HFF-Myc (cell line): ENCODE measurements around the gene SINHCAF.
"Not testable (repeated sequence)": the region's sequence is repeated elsewhere in the genome, so short reads cannot be mapped to it uniquely, and the experiment has no call there.

ENCODE experiments used
- DNase-seq: peaks from one replicate; pipeline ENCODE4 v3.0.0-alpha.2; 2011; ENCODE audit warnings: low read depth; ENCODE audit errors: extremely low read depth
- H3K4me3 ChIP-seq: replicated peaks from 2 replicates; pipeline ENCODE4 v1.5.1; 2011; ENCODE audit warnings: low read depth, mild to moderate bottlenecking, control low read depth, low read length
- TF ChIP-seq, protein P1 (sequence below): IDR thresholded peaks from 2 replicates; pipeline ENCODE4 v1.5.1; 2012; ENCODE audit warnings: mild to moderate bottlenecking, low read depth, low read length, control low read depth; ENCODE audit errors: missing control alignments

The SINHCAF gene

GRCh38 chr12:31279390-31279924 lies 46.5 kb downstream of the SINHCAF start:
- TF ChIP-seq, protein P1, sequence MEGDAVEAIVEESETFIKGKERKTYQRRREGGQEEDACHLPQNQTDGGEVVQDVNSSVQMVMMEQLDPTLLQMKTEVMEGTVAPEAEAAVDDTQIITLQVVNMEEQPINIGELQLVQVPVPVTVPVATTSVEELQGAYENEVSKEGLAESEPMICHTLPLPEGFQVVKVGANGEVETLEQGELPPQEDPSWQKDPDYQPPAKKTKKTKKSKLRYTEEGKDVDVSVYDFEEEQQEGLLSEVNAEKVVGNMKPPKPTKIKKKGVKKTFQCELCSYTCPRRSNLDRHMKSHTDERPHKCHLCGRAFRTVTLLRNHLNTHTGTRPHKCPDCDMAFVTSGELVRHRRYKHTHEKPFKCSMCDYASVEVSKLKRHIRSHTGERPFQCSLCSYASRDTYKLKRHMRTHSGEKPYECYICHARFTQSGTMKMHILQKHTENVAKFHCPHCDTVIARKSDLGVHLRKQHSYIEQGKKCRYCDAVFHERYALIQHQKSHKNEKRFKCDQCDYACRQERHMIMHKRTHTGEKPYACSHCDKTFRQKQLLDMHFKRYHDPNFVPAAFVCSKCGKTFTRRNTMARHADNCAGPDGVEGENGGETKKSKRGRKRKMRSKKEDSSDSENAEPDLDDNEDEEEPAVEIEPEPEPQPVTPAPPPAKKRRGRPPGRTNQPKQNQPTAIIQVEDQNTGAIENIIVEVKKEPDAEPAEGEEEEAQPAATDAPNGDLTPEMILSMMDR = no peak
- no peak for DNase-seq
- H3K4me3 ChIP-seq = no peak overlapping the region

DNA sequence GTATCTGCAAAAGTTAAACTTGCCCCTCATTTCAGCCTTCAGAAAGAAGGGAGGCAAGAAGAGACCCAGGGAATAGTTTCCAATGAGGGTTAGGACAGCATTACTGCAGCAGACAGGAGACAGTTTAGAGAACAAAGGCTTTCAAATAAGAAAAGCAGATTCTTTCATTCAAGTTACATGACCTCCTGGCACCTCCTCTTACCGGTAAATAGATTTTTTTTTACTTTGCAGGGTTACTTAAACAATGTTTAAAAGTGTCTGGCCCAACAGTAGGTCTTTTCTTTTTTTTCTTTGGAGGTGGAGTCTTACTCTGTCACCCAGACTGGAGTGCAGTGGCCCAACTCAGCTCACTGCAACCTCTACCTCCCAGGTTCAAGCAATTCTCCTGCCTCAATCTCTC lies 47.1 kb downstream of the SINHCAF start:
- no peak overlapping the region for H3K4me3 ChIP-seq
- TF ChIP-seq, protein P1 = no peak

DNA sequence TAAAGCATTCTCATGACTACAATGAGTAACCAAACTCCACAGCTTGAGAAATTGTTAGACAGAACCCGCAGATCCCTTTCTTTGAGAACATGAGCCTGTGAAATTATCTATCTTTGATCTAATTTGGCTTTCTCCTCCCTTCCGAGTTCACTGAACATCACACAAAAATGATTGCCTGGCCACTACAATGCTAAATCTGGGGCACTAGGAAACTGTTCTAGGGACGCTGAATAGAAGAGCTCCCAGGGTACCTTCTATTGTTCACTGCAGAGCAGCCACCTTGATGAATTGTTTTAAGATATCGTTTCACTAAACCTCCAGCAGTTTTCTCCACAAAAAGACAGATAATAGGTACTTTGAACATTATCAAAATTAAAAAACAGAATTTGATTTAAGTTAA lies 47.5 kb downstream of the SINHCAF start:
- TF ChIP-seq, protein P1 = no peak

More for the DNA sequence above, 47.1 kb downstream of the SINHCAF start:
- no peak for DNase-seq

DNA sequence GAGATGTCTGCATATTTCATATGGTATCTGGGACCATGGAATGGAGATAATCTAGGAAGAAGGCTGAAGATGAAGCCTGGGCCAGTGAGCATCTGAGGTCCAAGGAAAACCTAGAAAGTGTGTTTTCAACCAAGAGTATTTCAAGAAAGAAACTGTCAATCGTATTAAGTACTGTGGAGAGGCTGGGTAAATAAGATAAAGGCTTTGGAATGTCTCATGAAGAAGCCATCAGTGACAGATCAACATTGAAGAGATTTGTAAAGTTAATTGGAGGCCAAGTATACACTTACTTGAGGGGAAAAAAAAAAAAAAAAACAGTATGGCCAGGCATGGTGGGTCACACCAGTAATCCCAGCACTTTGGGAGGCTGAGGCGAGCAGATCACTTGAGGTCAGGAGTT lies 48.9 kb downstream of the SINHCAF start:
- no peak overlapping the region for H3K4me3 ChIP-seq
- TF ChIP-seq, protein P1 = no peak

More for the DNA sequence above, 47.5 kb downstream of the SINHCAF start:
- no peak overlapping the region for H3K4me3 ChIP-seq
- DNase-seq = no peak

GRCh38 chr12:31275491-31275890 lies 50.5 kb downstream of the SINHCAF start:
- DNase-seq = no peak
- TF ChIP-seq, protein P1 = no peak
- no peak overlapping the region for H3K4me3 ChIP-seq

More for the DNA sequence above, 48.9 kb downstream of the SINHCAF start:
- DNase-seq = no peak

GRCh38 chr12:31274520-31275300 lies 51.2 kb downstream of the SINHCAF start:
- H3K4me3 ChIP-seq = no peak overlapping the region
- TF ChIP-seq, protein P1 = no peak
- no peak for DNase-seq

GRCh38 chr12:31273794-31274193 lies 52.2 kb downstream of the SINHCAF start:
- H3K4me3 ChIP-seq, DNase-seq: not testable (repeated sequence)
